Activated T-cell treated with anti-CD3 and anti-CD28 coated beads, Interleukin-2, amount 50 U/mL, for 24 hours (primary cell): ENCODE data around the gene GRM7.

Experiments
- DNase-seq: peaks from one replicate; pipeline ENCODE4 v3.0.0-alpha.2; 2020
- H3K27ac Mint-ChIP-seq: 2 replicates; pipeline ENCODE4 v1.8.0; 2020; ENCODE audit warnings: mild to moderate bottlenecking, mixed read lengths
- H3K27me3 Mint-ChIP-seq: 2 replicates; pipeline ENCODE4 v1.8.0; 2020; ENCODE audit warnings: mixed read lengths
- H3K36me3 Mint-ChIP-seq: 2 replicates; pipeline ENCODE4 v1.8.0; 2020; ENCODE audit warnings: low read depth, mixed read lengths
- H3K4me1 Mint-ChIP-seq: 2 replicates; pipeline ENCODE4 v1.8.0; 2020; ENCODE audit warnings: low read depth, mixed read lengths
- H3K4me3 Mint-ChIP-seq: 2 replicates; pipeline ENCODE4 v1.8.0; 2020; ENCODE audit warnings: mild to moderate bottlenecking, moderate library complexity, mixed read lengths
- H3K9me3 Mint-ChIP-seq: 2 replicates; pipeline ENCODE4 v1.8.0; 2020; ENCODE audit warnings: mixed read lengths

GRM7 gene

GRCh38 chr3:7025581-7026300 lies 164.8 kb downstream of the GRM7 start:
- no peak overlapping the region for H3K27ac Mint-ChIP-seq
- no peaks in the 10 kb centered on the region for H3K27me3 Mint-ChIP-seq
- no peaks in the 10 kb centered on the region for H3K4me1 Mint-ChIP-seq
- no peak for DNase-seq
- peaks cover 4% of the 10 kb centered on the region for H3K9me3 Mint-ChIP-seq
- no peak overlapping the region for H3K4me3 Mint-ChIP-seq
- H3K36me3 Mint-ChIP-seq: no peaks in the 10 kb centered on the region

- H3K4me3 Mint-ChIP-seq: no peak overlapping the region
- H3K36me3 Mint-ChIP-seq: no peaks in the 10 kb centered on the region
- peaks cover 12% of the 10 kb centered on the region for H3K9me3 Mint-ChIP-seq
- H3K27me3 Mint-ChIP-seq: no peaks in the 10 kb centered on the region
- H3K27ac Mint-ChIP-seq: no peak overlapping the region
- no peak for DNase-seq
- H3K4me1 Mint-ChIP-seq: no peaks in the 10 kb centered on the region
These were observed 168.6 kb downstream of the GRM7 start for GRCh38 chr3:7029562-7029961.

GRCh38 chr3:7038394-7038793 lies 177.5 kb downstream of the GRM7 start:
- Mint-ChIP-seq H3K27me3 (no peaks in the 10 kb centered on the region), H3K27ac (no peak overlapping the region), H3K4me1 (no peaks in the 10 kb centered on the region), H3K9me3 (peaks cover 7% of the 10 kb centered on the region), H3K36me3 (no peaks in the 10 kb centered on the region), H3K4me3 (no peak overlapping the region)
- DNase-seq: no peak

- Mint-ChIP-seq H3K36me3 (no peaks in the 10 kb centered on the region), H3K27me3 (no peaks in the 10 kb centered on the region), H3K9me3 (peaks cover 19% of the 10 kb centered on the region), H3K27ac (no peak overlapping the region), H3K4me3 (no peak overlapping the region), H3K4me1 (no peaks in the 10 kb centered on the region)
- DNase-seq: no peak
These were observed 201.8 kb downstream of the GRM7 start for GRCh38 chr3:7062714-7063113.

GRCh38 chr3:7070461-7070860 lies 209.5 kb downstream of the GRM7 start:
- H3K9me3 Mint-ChIP-seq: peaks cover 10% of the 10 kb centered on the region
- no peak overlapping the region for H3K4me3 Mint-ChIP-seq

GRCh38 chr3:7074217-7074616 lies 213.3 kb downstream of the GRM7 start:
- H3K27me3 Mint-ChIP-seq: no peaks in the 10 kb centered on the region

More at GRCh38 chr3:7070461-7070860, 209.5 kb downstream of the GRM7 start:
- Mint-ChIP-seq H3K27ac (no peak overlapping the region), H3K36me3 (no peaks in the 10 kb centered on the region), H3K4me1 (no peaks in the 10 kb centered on the region), H3K27me3 (no peaks in the 10 kb centered on the region)
- DNase-seq: no peak

GRCh38 chr3:7075117-7075516 lies 214.2 kb downstream of the GRM7 start:
- DNase-seq: no peak
- no peaks in the 10 kb centered on the region for H3K27me3 Mint-ChIP-seq
- no peaks in the 10 kb centered on the region for H3K36me3 Mint-ChIP-seq
- H3K9me3 Mint-ChIP-seq: peaks cover 2% of the 10 kb centered on the region
- no peaks in the 10 kb centered on the region for H3K4me1 Mint-ChIP-seq
- H3K27ac Mint-ChIP-seq: no peak overlapping the region
- H3K4me3 Mint-ChIP-seq: no peak overlapping the region

More at GRCh38 chr3:7074217-7074616, 213.3 kb downstream of the GRM7 start:
- no peak overlapping the region for H3K27ac Mint-ChIP-seq
- H3K4me3 Mint-ChIP-seq: no peak overlapping the region
- H3K4me1 Mint-ChIP-seq: no peaks in the 10 kb centered on the region
- H3K36me3 Mint-ChIP-seq: no peaks in the 10 kb centered on the region
- H3K9me3 Mint-ChIP-seq: peaks cover 2% of the 10 kb centered on the region
- DNase-seq: no peak

- Mint-ChIP-seq H3K36me3 (no peaks in the 10 kb centered on the region), H3K4me3 (no peak overlapping the region)
These were observed 215.0 kb downstream of the GRM7 start for GRCh38 chr3:7075901-7076300.

GRCh38 chr3:7082244-7082643 lies 221.3 kb downstream of the GRM7 start:
- Mint-ChIP-seq H3K4me1 (no peaks in the 10 kb centered on the region), H3K27me3 (no peaks in the 10 kb centered on the region), H3K36me3 (no peaks in the 10 kb centered on the region), H3K9me3 (no peaks in the 10 kb centered on the region), H3K27ac (no peak overlapping the region), H3K4me3 (no peak overlapping the region)
- no peak for DNase-seq

More at GRCh38 chr3:7075901-7076300, 215.0 kb downstream of the GRM7 start:
- H3K27me3 Mint-ChIP-seq: no peaks in the 10 kb centered on the region
- H3K4me1 Mint-ChIP-seq: no peaks in the 10 kb centered on the region
- DNase-seq: no peak
- peaks cover 2% of the 10 kb centered on the region for H3K9me3 Mint-ChIP-seq
- H3K27ac Mint-ChIP-seq: no peak overlapping the region

GRCh38 chr3:7086417-7086816 lies 225.5 kb downstream of the GRM7 start:
- Mint-ChIP-seq H3K27me3 (no peaks in the 10 kb centered on the region), H3K36me3 (no peaks in the 10 kb centered on the region), H3K4me1 (no peaks in the 10 kb centered on the region), H3K27ac (no peak overlapping the region), H3K4me3 (no peak overlapping the region), H3K9me3 (no peaks in the 10 kb centered on the region)
- no peak for DNase-seq

- no peak overlapping the region for H3K4me3 Mint-ChIP-seq
- peaks cover 13% of the 10 kb centered on the region for H3K9me3 Mint-ChIP-seq
- H3K36me3 Mint-ChIP-seq: no peaks in the 10 kb centered on the region
- no peaks in the 10 kb centered on the region for H3K4me1 Mint-ChIP-seq
- H3K27ac Mint-ChIP-seq: no peak overlapping the region
- no peak for DNase-seq
- no peaks in the 10 kb centered on the region for H3K27me3 Mint-ChIP-seq
These were observed 234.2 kb downstream of the GRM7 start for GRCh38 chr3:7095116-7095515.

GRCh38 chr3:7100136-7100535 lies 239.2 kb downstream of the GRM7 start:
- Mint-ChIP-seq H3K27ac (no peak overlapping the region), H3K27me3 (no peaks in the 10 kb centered on the region), H3K4me3 (no peak overlapping the region), H3K36me3 (no peaks in the 10 kb centered on the region), H3K4me1 (no peaks in the 10 kb centered on the region), H3K9me3 (peaks cover 13% of the 10 kb centered on the region)
- no peak for DNase-seq

GRCh38 chr3:7106635-7107034 lies 245.7 kb downstream of the GRM7 start:
- Mint-ChIP-seq H3K36me3 (no peaks in the 10 kb centered on the region), H3K27ac (no peak overlapping the region), H3K9me3 (no peaks in the 10 kb centered on the region), H3K27me3 (no peaks in the 10 kb centered on the region), H3K4me1 (no peaks in the 10 kb centered on the region), H3K4me3 (no peak overlapping the region)
- no peak for DNase-seq

- Mint-ChIP-seq H3K9me3 (no peaks in the 10 kb centered on the region), H3K4me3 (no peak overlapping the region), H3K27ac (no peak overlapping the region), H3K4me1 (no peaks in the 10 kb centered on the region), H3K27me3 (no peaks in the 10 kb centered on the region), H3K36me3 (no peaks in the 10 kb centered on the region)
- DNase-seq: no peak
These were observed 251.7 kb downstream of the GRM7 start for GRCh38 chr3:7112523-7113056.

GRCh38 chr3:7144697-7145308 lies 283.9 kb downstream of the GRM7 start:
- no peaks in the 10 kb centered on the region for H3K27me3 Mint-ChIP-seq
- no peaks in the 10 kb centered on the region for H3K4me1 Mint-ChIP-seq
- H3K27ac Mint-ChIP-seq: no peak overlapping the region
- H3K9me3 Mint-ChIP-seq: peaks cover 3% of the 10 kb centered on the region
- DNase-seq: no peak
- no peak overlapping the region for H3K4me3 Mint-ChIP-seq
- H3K36me3 Mint-ChIP-seq: no peaks in the 10 kb centered on the region
